GM19324 (cell line): ENCODE results near the gene FAM76B.

ENCODE experiments used
- ATAC-seq: cut with Tn5 transposase; IDR thresholded peaks from one replicate; pipeline ENCODE4 v1.9.1; 2021; ENCODE audit warnings: mild to moderate bottlenecking, moderate library complexity; ENCODE audit not compliant: unreplicated experiment, low FRiP score

Gene FAM76B

GRCh38 chr11:95736355-95736754 lies 53.2 kb downstream of the FAM76B start:
- ATAC-seq: no peak

GRCh38 chr11:95734009-95734572 lies 55.5 kb downstream of the FAM76B start:
- ATAC-seq: no peak

GRCh38 chr11:95732930-95733602 lies 56.5 kb downstream of the FAM76B start:
- no peak for ATAC-seq

GRCh38 chr11:95729462-95729861 lies 60.1 kb downstream of the FAM76B start:
- ATAC-seq: no peak

- ATAC-seq: no peak
Observed at GRCh38 chr11:95728790-95729189, 60.8 kb downstream of the FAM76B start.

- ATAC-seq: no peak
Observed at GRCh38 chr11:95728094-95728493, 61.5 kb downstream of the FAM76B start.

GRCh38 chr11:95727620-95728019 lies 62.0 kb downstream of the FAM76B start:
- ATAC-seq: no peak

- no peak for ATAC-seq
Observed at GRCh38 chr11:95727111-95727510, 62.5 kb downstream of the FAM76B start.

- ATAC-seq: no peak
Observed at GRCh38 chr11:95725196-95725595, 64.4 kb downstream of the FAM76B start.

- no peak for ATAC-seq
Observed at GRCh38 chr11:95723361-95723942, 66.1 kb downstream of the FAM76B start.

- ATAC-seq: no peak
Observed at GRCh38 chr11:95720195-95720594, 69.4 kb downstream of the FAM76B start.
